ENCODE data around the gene TMPRSS13.

TMPRSS13 gene

DNA sequence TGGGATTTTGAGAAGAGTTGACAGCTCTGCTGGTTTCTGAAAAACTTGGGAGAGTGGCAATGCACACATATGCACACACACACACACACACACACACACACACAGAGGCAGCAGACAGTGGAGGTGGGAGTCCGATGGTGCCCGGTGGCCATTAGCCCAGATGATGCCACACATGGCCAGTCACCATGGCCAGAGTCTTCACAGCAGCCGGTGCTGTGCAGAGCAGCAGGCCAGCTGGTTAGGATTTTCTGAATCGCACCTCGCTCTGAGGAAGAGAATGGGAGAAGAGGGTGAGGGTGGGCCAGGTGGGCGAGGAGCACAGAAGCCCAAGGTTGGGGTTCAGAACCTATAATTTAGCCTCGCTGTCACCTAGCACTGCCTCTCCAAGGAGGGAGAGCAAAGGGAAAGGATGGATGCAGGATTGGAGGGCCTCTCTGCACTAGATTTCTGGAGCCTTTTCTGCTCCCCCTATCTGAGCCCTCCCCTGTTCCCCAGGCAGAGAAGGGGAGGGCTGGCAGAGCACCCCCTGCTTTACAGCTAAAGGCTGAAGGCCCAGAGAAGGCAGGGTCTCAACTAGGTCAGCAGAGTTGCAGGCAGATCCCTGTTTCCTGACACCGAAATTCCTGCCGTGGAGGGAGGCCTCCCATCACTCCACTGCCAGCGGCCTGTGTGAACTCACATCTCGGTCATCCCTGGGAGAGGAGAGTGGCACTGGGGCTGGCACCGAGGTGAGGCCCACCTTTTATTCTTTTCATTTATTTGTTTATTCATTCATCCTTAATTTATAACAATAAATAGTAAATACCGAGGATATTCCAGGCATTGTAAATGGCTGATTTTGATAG, 27.0 kb downstream of the TMPRSS13 start:
- H3K4me3 ChIP-seq (replicated peaks; ENCODE audit: low read depth, low read length), result no peak overlapping the region
- H3K27me3 ChIP-seq (replicated peaks; ENCODE audit: control insufficient read depth, insufficient read depth, low read length), result no peaks in the 10 kb centered on the region
- TF ChIP-seq, protein P1, sequence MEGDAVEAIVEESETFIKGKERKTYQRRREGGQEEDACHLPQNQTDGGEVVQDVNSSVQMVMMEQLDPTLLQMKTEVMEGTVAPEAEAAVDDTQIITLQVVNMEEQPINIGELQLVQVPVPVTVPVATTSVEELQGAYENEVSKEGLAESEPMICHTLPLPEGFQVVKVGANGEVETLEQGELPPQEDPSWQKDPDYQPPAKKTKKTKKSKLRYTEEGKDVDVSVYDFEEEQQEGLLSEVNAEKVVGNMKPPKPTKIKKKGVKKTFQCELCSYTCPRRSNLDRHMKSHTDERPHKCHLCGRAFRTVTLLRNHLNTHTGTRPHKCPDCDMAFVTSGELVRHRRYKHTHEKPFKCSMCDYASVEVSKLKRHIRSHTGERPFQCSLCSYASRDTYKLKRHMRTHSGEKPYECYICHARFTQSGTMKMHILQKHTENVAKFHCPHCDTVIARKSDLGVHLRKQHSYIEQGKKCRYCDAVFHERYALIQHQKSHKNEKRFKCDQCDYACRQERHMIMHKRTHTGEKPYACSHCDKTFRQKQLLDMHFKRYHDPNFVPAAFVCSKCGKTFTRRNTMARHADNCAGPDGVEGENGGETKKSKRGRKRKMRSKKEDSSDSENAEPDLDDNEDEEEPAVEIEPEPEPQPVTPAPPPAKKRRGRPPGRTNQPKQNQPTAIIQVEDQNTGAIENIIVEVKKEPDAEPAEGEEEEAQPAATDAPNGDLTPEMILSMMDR (IDR thresholded peaks at IDR 0.05; ENCODE audit: insufficient read depth, low read length, poor library complexity, severe bottlenecking), result no peak
- no peak for DNase-seq (ENCODE audit: extremely low read depth, insufficient read length)
- H3K36me3 ChIP-seq (ENCODE audit: control insufficient read depth, insufficient read depth, low read length), result no peaks in the 10 kb centered on the region

- TF ChIP-seq, protein P1 (IDR thresholded peaks at IDR 0.05; ENCODE audit: insufficient read depth, low read length, poor library complexity, severe bottlenecking), result no peak
- no peak for DNase-seq (ENCODE audit: extremely low read depth, insufficient read length)
- Histone ChIP-seq H3K36me3 (ENCODE audit: control insufficient read depth, insufficient read depth, low read length) (no peaks in the 10 kb centered on the region), H3K4me3 (replicated peaks; ENCODE audit: low read depth, low read length) (no peak overlapping the region), H3K27me3 (replicated peaks; ENCODE audit: control insufficient read depth, insufficient read depth, low read length) (no peaks in the 10 kb centered on the region)
These were observed 27.6 kb downstream of the TMPRSS13 start for GRCh38 chr11:117901601-117902000.

DNA sequence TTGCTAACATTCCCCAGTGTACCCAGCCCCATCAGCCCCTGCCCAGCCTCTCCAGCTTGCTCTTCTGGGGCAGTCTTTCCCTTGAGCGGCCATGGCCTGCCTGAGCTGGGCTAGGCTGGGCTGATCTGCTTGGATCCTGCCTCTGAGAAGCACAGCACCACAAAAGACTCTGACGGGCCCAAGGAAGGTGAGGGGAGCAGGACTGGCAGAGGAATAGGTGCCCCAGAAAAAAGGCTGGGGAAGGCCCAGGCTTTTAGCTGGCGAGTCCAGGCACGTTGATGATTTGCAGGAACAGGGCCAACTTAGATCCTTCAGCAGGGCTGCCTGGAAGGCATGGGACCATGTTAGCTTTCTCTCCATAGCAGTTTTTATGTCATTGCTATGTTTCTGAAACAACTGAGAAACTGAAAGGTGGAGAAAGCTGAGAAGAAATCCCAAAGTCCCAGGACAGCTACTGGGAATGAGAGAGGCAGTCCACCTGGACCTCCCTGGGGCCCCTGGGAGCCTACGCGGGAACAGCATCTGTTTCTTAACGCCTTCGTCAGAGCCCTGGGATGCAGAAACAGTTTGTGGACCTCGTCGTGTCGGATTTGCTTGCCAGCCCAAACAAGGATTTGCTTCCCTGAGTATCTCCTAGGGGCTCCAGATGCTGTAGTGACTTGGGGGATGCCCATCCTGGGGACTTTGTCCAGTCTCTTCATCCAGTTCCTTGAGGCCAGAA, 28.3 kb downstream of the TMPRSS13 start:
- Histone ChIP-seq H3K36me3 (ENCODE audit: control insufficient read depth, insufficient read depth, low read length) (no peaks in the 10 kb centered on the region), H3K4me3 (replicated peaks; ENCODE audit: low read depth, low read length) (no peak overlapping the region), H3K27me3 (replicated peaks; ENCODE audit: control insufficient read depth, insufficient read depth, low read length) (no peaks in the 10 kb centered on the region)
- TF ChIP-seq, protein P1 (IDR thresholded peaks at IDR 0.05; ENCODE audit: insufficient read depth, low read length, poor library complexity, severe bottlenecking), result no peak
- no peak for DNase-seq (ENCODE audit: extremely low read depth, insufficient read length)

DNA sequence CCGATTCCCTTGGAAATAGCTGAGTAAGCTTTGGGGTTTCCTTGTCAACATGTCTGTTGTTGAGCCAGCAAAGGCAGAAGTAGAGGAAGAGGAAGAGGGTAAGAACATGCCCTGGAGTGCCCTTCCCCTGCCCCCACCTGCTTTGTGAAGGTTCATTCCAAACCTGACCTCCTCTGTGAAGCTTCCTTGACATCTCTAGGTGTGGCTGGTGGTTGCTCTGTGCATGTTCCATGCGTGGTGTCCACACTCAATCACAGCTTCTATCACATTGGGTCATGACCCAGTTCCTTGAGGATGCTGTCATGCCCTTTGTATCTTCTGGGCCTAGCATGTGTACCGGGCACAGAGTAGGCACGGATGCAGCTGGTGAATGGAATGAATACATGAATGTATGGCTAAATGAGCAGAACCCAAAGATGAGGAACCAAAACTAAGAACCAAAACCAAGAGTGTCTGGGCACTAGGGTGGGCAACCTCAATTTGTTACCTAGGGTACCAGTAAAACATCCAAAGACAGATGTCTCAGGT, 29.0 kb downstream of the TMPRSS13 start:
- no peak overlapping the region for H3K4me3 ChIP-seq (replicated peaks; ENCODE audit: low read depth, low read length)
- TF ChIP-seq, protein P1 (IDR thresholded peaks at IDR 0.05; ENCODE audit: insufficient read depth, low read length, poor library complexity, severe bottlenecking), result no peak
- DNase-seq (ENCODE audit: extremely low read depth, insufficient read length), result peak; percentile 29
- no peaks in the 10 kb centered on the region for H3K36me3 ChIP-seq (ENCODE audit: control insufficient read depth, insufficient read depth, low read length)
- H3K27me3 ChIP-seq (replicated peaks; ENCODE audit: control insufficient read depth, insufficient read depth, low read length), result no peaks in the 10 kb centered on the region

DNA sequence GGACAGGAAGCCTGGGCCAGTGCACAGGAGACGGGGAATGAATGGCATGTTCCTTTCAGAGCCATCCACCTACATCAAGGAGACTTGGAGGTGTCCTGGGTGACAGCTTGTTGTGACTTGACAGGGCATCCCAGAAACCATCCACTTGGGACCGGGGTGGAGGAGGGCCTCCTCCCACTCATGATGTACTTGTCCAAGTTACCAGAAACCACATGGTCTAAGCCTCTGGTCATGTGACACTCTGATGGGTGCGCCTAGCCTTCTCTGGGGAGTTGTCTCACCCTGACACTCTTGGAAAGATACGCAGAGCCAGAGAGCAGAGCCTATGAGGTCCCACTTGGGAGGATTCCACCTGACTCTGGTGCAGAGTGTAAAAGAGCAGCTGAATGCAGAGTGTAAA, 31.1 kb downstream of the TMPRSS13 start:
- Histone ChIP-seq H3K36me3 (ENCODE audit: control insufficient read depth, insufficient read depth, low read length) (no peaks in the 10 kb centered on the region), H3K4me3 (replicated peaks; ENCODE audit: low read depth, low read length) (no peak overlapping the region), H3K27me3 (replicated peaks; ENCODE audit: control insufficient read depth, insufficient read depth, low read length) (no peaks in the 10 kb centered on the region)
- TF ChIP-seq, protein P1 (IDR thresholded peaks at IDR 0.05; ENCODE audit: insufficient read depth, low read length, poor library complexity, severe bottlenecking), result no peak
- DNase-seq (ENCODE audit: extremely low read depth, insufficient read length), result no peak
